ENCODE measurements around the gene CPPED1.
"Not testable (repeated sequence)": the region's sequence is repeated elsewhere in the genome, so short reads cannot be mapped to it uniquely, and the experiment has no call there.

Gene CPPED1

GRCh38 chr16:12804395-12804794 lies 708 bp upstream of the CPPED1 start:
- no peaks in the 10 kb centered on the region for H3K9me3 Mint-ChIP-seq
- H3K27ac Mint-ChIP-seq = peak overlapping the region in 2 of 3 experiments; percentile 22 to 60
- H3K4me1 Mint-ChIP-seq = peaks cover 17% of the 10 kb centered on the region
- H3K27me3 Mint-ChIP-seq (ENCODE audit: low read depth) = peaks cover 3% of the 10 kb centered on the region
- no peaks in the 10 kb centered on the region for H3K36me3 Mint-ChIP-seq (ENCODE audit: low read depth)
- no peak for TF ChIP-seq CTCF (IDR thresholded peaks at IDR 0.05; ENCODE audit: unreplicated experiment in 3 of 3)
- peak overlapping the region; percentile 92 to 96 (median 93) for H3K4me3 Mint-ChIP-seq

GRCh38 chr16:12802661-12803060 lies 1.0 kb downstream of the CPPED1 start:
- H3K27ac Mint-ChIP-seq = peak overlapping the region; percentile 83 to 93 (median 91)
- no peak for TF ChIP-seq CTCF (IDR thresholded peaks at IDR 0.05; ENCODE audit: unreplicated experiment in 3 of 3)
- H3K36me3 Mint-ChIP-seq (ENCODE audit: low read depth) = no peaks in the 10 kb centered on the region
- peaks cover 17% of the 10 kb centered on the region for H3K4me1 Mint-ChIP-seq
- peaks cover 3% of the 10 kb centered on the region for H3K27me3 Mint-ChIP-seq (ENCODE audit: low read depth)
- peak overlapping the region; percentile 92 to 96 (median 93) for H3K4me3 Mint-ChIP-seq
- H3K9me3 Mint-ChIP-seq = no peaks in the 10 kb centered on the region

- Mint-ChIP-seq H3K4me3 (peak overlapping the region; percentile 92 to 96 (median 93)), H3K27ac (peak overlapping the region; percentile 68 to 88 (median 83)), H3K27me3 (ENCODE audit: low read depth) (peaks cover 3% of the 10 kb centered on the region), H3K4me1 (peaks cover 17% of the 10 kb centered on the region), H3K9me3 (no peaks in the 10 kb centered on the region), H3K36me3 (ENCODE audit: low read depth) (no peaks in the 10 kb centered on the region)
- no peak for TF ChIP-seq CTCF (IDR thresholded peaks at IDR 0.05; ENCODE audit: unreplicated experiment in 3 of 3)
Observed at GRCh38 chr16:12802048-12802447, 1.6 kb downstream of the CPPED1 start.

- peaks cover 17% of the 10 kb centered on the region for H3K4me1 Mint-ChIP-seq
- TF ChIP-seq CTCF (IDR thresholded peaks at IDR 0.05; ENCODE audit: unreplicated experiment in 3 of 3) = no peak
Observed at GRCh38 chr16:12801511-12802042, 2.1 kb downstream of the CPPED1 start.

GRCh38 chr16:12800817-12801216 lies 2.9 kb downstream of the CPPED1 start:
- H3K36me3 Mint-ChIP-seq (ENCODE audit: low read depth) = no peaks in the 10 kb centered on the region
- TF ChIP-seq CTCF (IDR thresholded peaks at IDR 0.05; ENCODE audit: unreplicated experiment in 3 of 3) = no peak
- H3K4me3 Mint-ChIP-seq = peak overlapping the region in 1 of 3 experiments; percentile 5
- H3K9me3 Mint-ChIP-seq = no peaks in the 10 kb centered on the region
- H3K4me1 Mint-ChIP-seq = peaks cover 17% of the 10 kb centered on the region
- H3K27ac Mint-ChIP-seq = no peak overlapping the region
- peaks cover 3% of the 10 kb centered on the region for H3K27me3 Mint-ChIP-seq (ENCODE audit: low read depth)

More at GRCh38 chr16:12801511-12802042, 2.1 kb downstream of the CPPED1 start:
- Mint-ChIP-seq H3K27me3 (ENCODE audit: low read depth) (peaks cover 3% of the 10 kb centered on the region), H3K4me3 (peak overlapping the region; percentile 92 to 96 (median 93)), H3K36me3 (ENCODE audit: low read depth) (no peaks in the 10 kb centered on the region), H3K9me3 (no peaks in the 10 kb centered on the region), H3K27ac (peak overlapping the region; percentile 68 to 88 (median 83))

GRCh38 chr16:12799996-12800395 lies 3.7 kb downstream of the CPPED1 start:
- not testable (repeated sequence) for H3K27ac Mint-ChIP-seq; H3K9me3 Mint-ChIP-seq; H3K4me3 Mint-ChIP-seq; H3K27me3 Mint-ChIP-seq (ENCODE audit: low read depth); H3K36me3 Mint-ChIP-seq (ENCODE audit: low read depth)
- peaks cover 17% of the 10 kb centered on the region for H3K4me1 Mint-ChIP-seq
